KMS-11 (cell line): ENCODE measurements around the gene IMMP2L.

Experiments
- H2AFZ ChIP-seq: fragments of 200-600 bp; sonication (generic); 2 replicates; pipeline ENCODE4 v1.6.1; 2016; ENCODE audit warnings: antibody characterized with exemption, mixed run types, low read depth
- H3K27ac ChIP-seq: fragments of 200-600 bp; sonication (generic); 2 replicates; pipeline ENCODE4 v1.6.1; 2016; ENCODE audit warnings: mild to moderate bottlenecking, mixed run types
- H3K27me3 ChIP-seq: fragments of 200-600 bp; sonication (generic); 2 replicates; pipeline ENCODE4 v1.6.1; 2017; ENCODE audit warnings: mild to moderate bottlenecking, low read depth, mixed run types, moderate library complexity; ENCODE audit not compliant: insufficient read depth
- H3K36me3 ChIP-seq: fragments of 200-600 bp; sonication (generic); 2 replicates; pipeline ENCODE4 v1.6.1; 2017; ENCODE audit warnings: mild to moderate bottlenecking, mixed run types; ENCODE audit not compliant: insufficient read depth
- H3K4me1 ChIP-seq: fragments of 200-600 bp; sonication (generic); 2 replicates; pipeline ENCODE4 v1.6.1; 2016; ENCODE audit warnings: mild to moderate bottlenecking, low read depth, mixed run types; ENCODE audit not compliant: poor library complexity, severe bottlenecking
- H3K4me2 ChIP-seq: fragments of 200-600 bp; sonication (generic); 2 replicates; pipeline ENCODE4 v1.7.0; 2016; ENCODE audit warnings: mild to moderate bottlenecking, mixed run types
- H3K4me3 ChIP-seq: fragments of 200-600 bp; sonication (generic); IDR thresholded peaks from 2 replicates; pipeline ENCODE4 v1.6.1; 2017; ENCODE audit warnings: low read depth, low read length, mixed read lengths; ENCODE audit not compliant: insufficient read depth
- H3K79me2 ChIP-seq: fragments of 200-600 bp; sonication (generic); 2 replicates; pipeline ENCODE4 v1.6.1; 2016; ENCODE audit warnings: low read depth, mixed run types; ENCODE audit not compliant: insufficient read depth
- H3K9ac ChIP-seq: fragments of 200-600 bp; sonication (generic); 2 replicates; pipeline ENCODE4 v1.6.1; 2016; ENCODE audit warnings: mild to moderate bottlenecking, mixed run types
- H4K20me1 ChIP-seq: fragments of 200-600 bp; sonication (generic); 2 replicates; pipeline ENCODE4 v1.6.1; 2016; ENCODE audit warnings: mild to moderate bottlenecking, mixed run types; ENCODE audit not compliant: insufficient read depth
- CTCF ChIP-seq: fragments of 200-600 bp; sonication (generic); conservative IDR thresholded peaks from 2 replicates; pipeline ENCODE4 v1.6.1; 2017; ENCODE audit warnings: low read depth, mild to moderate bottlenecking, antibody characterized with exemption, low read length, moderate library complexity, mixed read lengths

The IMMP2L gene

DNA sequence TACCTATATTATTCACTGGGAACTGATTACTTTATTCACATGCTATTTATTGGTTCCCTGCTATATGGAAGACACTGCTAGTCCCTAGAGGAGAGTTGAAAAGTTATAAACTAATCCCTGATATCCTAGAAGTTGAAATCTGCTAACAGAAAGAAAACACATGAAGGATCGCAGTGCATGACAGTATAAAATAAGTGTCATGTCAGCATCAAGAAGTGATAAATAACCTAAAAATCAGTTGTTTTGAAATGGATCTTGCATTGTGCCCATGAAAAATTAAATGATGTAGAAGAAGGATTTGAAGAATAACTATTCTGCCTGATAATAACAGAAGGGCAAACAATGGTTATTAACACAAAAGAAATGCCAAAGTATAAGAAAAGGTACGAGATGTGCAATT is 764.6 kb downstream of the IMMP2L start:
- Histone ChIP-seq H3K27ac (no peak overlapping the region), H3K9ac (no peak overlapping the region), H2AFZ (no peak overlapping the region), H3K4me1 (no peaks in the 10 kb centered on the region), H3K27me3 (no peaks in the 10 kb centered on the region), H3K79me2 (no peaks in the 10 kb centered on the region), H4K20me1 (no peaks in the 10 kb centered on the region), H3K4me2 (no peak overlapping the region), H3K36me3 (no peaks in the 10 kb centered on the region), H3K4me3 (no peak overlapping the region)
- no peak for TF ChIP-seq CTCF

DNA sequence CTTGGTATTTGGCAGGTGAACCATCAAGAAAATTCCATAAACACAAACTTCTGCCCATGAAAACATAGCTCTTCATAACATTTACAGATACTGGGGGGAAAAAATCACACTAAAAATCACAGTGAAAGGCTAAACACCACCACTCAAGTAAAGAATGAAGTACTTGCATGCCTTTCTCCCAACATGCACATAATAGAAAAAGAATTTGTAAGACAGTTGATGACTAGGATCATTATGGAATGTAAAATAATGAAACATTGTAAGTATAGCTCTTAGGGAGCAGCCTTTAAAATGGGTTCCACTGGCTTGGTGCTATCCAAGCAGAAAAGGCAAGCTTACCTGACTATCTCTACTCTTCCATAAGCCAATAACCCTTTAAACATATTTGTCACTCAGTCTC is 771.3 kb downstream of the IMMP2L start:
- H3K27ac ChIP-seq = no peak overlapping the region
- no peak overlapping the region for H3K4me2 ChIP-seq
- no peaks in the 10 kb centered on the region for H3K79me2 ChIP-seq

DNA sequence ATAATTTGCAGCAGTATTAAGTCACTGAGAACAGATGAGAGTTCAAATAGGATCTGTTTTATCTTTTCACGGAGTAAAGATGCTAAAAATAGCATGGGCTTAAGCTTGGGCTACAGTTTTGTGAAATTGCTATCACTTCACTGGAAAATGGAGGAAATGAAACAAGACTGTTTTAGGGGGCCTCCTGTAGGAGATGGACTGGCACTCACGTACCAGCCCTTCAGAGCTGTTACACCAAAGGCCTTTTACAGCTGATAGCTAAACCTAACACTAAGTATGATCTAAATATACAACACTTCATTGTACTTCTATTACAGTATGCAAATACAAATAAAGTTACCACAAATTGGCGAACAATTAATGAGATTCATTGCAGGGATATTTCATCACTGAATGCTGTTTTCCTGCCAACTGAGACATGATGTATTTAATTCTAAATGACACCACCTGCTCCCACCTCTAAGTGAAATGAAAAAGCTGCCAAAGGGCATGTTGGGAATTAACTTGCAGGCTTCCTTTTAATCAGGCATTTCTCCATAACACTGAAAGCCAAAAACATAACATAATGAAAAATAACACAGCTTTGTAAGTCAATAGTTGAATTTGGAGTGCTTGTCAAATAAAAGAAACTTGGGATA is 775.8 kb downstream of the IMMP2L start:
- no peaks in the 10 kb centered on the region for H3K79me2 ChIP-seq
- no peaks in the 10 kb centered on the region for H3K27me3 ChIP-seq
- no peak overlapping the region for H3K9ac ChIP-seq
- H3K27ac ChIP-seq = no peak overlapping the region
- H3K4me2 ChIP-seq = no peak overlapping the region
- no peaks in the 10 kb centered on the region for H3K36me3 ChIP-seq
- no peaks in the 10 kb centered on the region for H3K4me1 ChIP-seq
- no peak overlapping the region for H2AFZ ChIP-seq
- no peak for TF ChIP-seq CTCF
- H4K20me1 ChIP-seq = no peaks in the 10 kb centered on the region
- no peak overlapping the region for H3K4me3 ChIP-seq

More for the DNA sequence above, 771.3 kb downstream of the IMMP2L start:
- no peak overlapping the region for H3K9ac ChIP-seq
- no peaks in the 10 kb centered on the region for H4K20me1 ChIP-seq
- H3K27me3 ChIP-seq = no peaks in the 10 kb centered on the region
- no peak overlapping the region for H3K4me3 ChIP-seq
- no peaks in the 10 kb centered on the region for H3K4me1 ChIP-seq
- H3K36me3 ChIP-seq = no peaks in the 10 kb centered on the region
- no peak overlapping the region for H2AFZ ChIP-seq
- no peak for TF ChIP-seq CTCF

GRCh38 chr7:110784749-110785148 is 777.5 kb downstream of the IMMP2L start:
- H3K9ac ChIP-seq = no peak overlapping the region
- H2AFZ ChIP-seq = no peak overlapping the region
- no peaks in the 10 kb centered on the region for H3K4me1 ChIP-seq
- H3K27me3 ChIP-seq = no peaks in the 10 kb centered on the region
- H3K4me2 ChIP-seq = no peak overlapping the region
- H3K4me3 ChIP-seq = no peak overlapping the region
- H3K79me2 ChIP-seq = no peaks in the 10 kb centered on the region
- TF ChIP-seq CTCF = no peak
- no peaks in the 10 kb centered on the region for H4K20me1 ChIP-seq
- no peak overlapping the region for H3K27ac ChIP-seq
- no peaks in the 10 kb centered on the region for H3K36me3 ChIP-seq
